ENCODE results near the gene DUOX2.

DNA sequence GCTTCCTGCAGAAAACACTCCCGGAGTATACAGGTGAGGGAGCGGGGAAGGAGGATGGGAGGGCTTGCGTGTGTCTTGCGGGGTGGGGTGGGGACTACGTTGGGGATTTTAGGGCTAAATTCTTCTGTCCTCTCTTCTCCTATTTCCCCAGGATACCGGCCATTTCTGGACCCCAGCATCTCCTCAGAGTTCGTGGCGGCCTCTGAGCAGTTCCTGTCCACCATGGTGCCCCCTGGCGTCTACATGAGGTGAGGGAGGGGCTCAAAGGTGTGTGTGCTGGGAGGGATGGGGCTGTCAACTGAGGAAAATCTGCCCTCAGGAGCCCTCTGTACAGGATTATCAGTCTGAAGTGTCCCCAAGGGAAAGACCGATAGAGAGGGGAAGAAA is 22.4 kb upstream of the DUOX2 start:
- TF ChIP-seq, protein P1, sequence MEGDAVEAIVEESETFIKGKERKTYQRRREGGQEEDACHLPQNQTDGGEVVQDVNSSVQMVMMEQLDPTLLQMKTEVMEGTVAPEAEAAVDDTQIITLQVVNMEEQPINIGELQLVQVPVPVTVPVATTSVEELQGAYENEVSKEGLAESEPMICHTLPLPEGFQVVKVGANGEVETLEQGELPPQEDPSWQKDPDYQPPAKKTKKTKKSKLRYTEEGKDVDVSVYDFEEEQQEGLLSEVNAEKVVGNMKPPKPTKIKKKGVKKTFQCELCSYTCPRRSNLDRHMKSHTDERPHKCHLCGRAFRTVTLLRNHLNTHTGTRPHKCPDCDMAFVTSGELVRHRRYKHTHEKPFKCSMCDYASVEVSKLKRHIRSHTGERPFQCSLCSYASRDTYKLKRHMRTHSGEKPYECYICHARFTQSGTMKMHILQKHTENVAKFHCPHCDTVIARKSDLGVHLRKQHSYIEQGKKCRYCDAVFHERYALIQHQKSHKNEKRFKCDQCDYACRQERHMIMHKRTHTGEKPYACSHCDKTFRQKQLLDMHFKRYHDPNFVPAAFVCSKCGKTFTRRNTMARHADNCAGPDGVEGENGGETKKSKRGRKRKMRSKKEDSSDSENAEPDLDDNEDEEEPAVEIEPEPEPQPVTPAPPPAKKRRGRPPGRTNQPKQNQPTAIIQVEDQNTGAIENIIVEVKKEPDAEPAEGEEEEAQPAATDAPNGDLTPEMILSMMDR (conservative IDR thresholded peaks at IDR 0.05) = no peak
- no peak for TF ChIP-seq EZH2 (IDR thresholded peaks at IDR 0.05; ENCODE audit: low read depth)
